DOHH2 (cell line): ENCODE data around the gene STOM.

ENCODE experiments used
- H3F3A ChIP-seq: fragments of 200-600 bp; sonication (generic), shearing (Covaris generic); 2 replicates; pipeline ENCODE4 v1.6.0; 2016; ENCODE audit warnings: antibody characterized with exemption, mild to moderate bottlenecking; ENCODE audit not compliant: control insufficient read depth, insufficient read depth
- H3K27ac ChIP-seq: fragments of 200-600 bp; sonication (generic); 2 replicates; pipeline ENCODE4 v1.5.1; 2014; ENCODE audit warnings: low read depth, mild to moderate bottlenecking, low read length, moderate library complexity
- H3K27me3 ChIP-seq: fragments of 200-600 bp; sonication (generic); 2 replicates; pipeline ENCODE4 v1.6.1; 2014; ENCODE audit warnings: mild to moderate bottlenecking, low read length, mixed read lengths; ENCODE audit not compliant: control insufficient read depth
- H3K36me3 ChIP-seq: fragments of 200-600 bp; sonication (generic); 2 replicates; pipeline ENCODE4 v1.6.1; 2014; ENCODE audit warnings: mild to moderate bottlenecking, low read length, moderate library complexity, mixed read lengths; ENCODE audit not compliant: control insufficient read depth
- H3K4me1 ChIP-seq: fragments of 200-600 bp; sonication (generic); 2 replicates; pipeline ENCODE4 v1.6.1; 2014; ENCODE audit warnings: mild to moderate bottlenecking, low read length, mixed read lengths; ENCODE audit not compliant: control insufficient read depth
- H3K4me2 ChIP-seq: fragments of 200-600 bp; sonication (generic); 2 replicates; pipeline ENCODE4 v1.6.0; 2014; ENCODE audit warnings: mild to moderate bottlenecking, low read length, moderate library complexity
- H3K4me3 ChIP-seq: fragments of 200-600 bp; sonication (generic); 2 replicates; pipeline ENCODE4 v1.5.1; 2014; ENCODE audit warnings: mild to moderate bottlenecking, low read length, mixed read lengths
- H3K79me2 ChIP-seq: fragments of 200-600 bp; sonication (generic); 2 replicates; pipeline ENCODE4 v1.6.1; 2014; ENCODE audit warnings: mild to moderate bottlenecking, low read length, mixed read lengths; ENCODE audit not compliant: control insufficient read depth
- H3K9me2 ChIP-seq: fragments of 200-600 bp; sonication (generic); replicated peaks from 2 replicates; pipeline ENCODE4 v1.6.1; 2014; ENCODE audit warnings: mild to moderate bottlenecking, low read length, mixed read lengths; ENCODE audit not compliant: control insufficient read depth
- H3K9me3 ChIP-seq: fragments of 200-600 bp; sonication (generic); 2 replicates; pipeline ENCODE4 v1.6.1; 2014; ENCODE audit warnings: antibody characterized with exemption, low read length, mixed read lengths; ENCODE audit not compliant: control insufficient read depth, insufficient read depth
- H4K20me1 ChIP-seq: fragments of 200-600 bp; sonication (generic); 2 replicates; pipeline ENCODE4 v1.6.0; 2014; ENCODE audit warnings: low read depth, mild to moderate bottlenecking, antibody characterized with exemption, low read length, moderate library complexity; ENCODE audit not compliant: control insufficient read depth, insufficient read depth
- EZH2phosphoT487 ChIP-seq: fragments of 200-600 bp; sonication (generic); IDR thresholded peaks from 2 replicates; pipeline ENCODE4 v1.6.1; 2017; ENCODE audit warnings: borderline replicate concordance, mild to moderate bottlenecking, antibody characterized with exemption, low read length, moderate library complexity, mixed read lengths
- TF ChIP-seq, protein P1 (sequence below): fragments of 200-600 bp; sonication (generic); IDR thresholded peaks from one replicate; pipeline ENCODE4 v1.5.1; 2014; ENCODE audit warnings: antibody characterized with exemption, mild to moderate bottlenecking, low read depth, low read length; ENCODE audit not compliant: poor library complexity, severe bottlenecking

The STOM gene

DNA sequence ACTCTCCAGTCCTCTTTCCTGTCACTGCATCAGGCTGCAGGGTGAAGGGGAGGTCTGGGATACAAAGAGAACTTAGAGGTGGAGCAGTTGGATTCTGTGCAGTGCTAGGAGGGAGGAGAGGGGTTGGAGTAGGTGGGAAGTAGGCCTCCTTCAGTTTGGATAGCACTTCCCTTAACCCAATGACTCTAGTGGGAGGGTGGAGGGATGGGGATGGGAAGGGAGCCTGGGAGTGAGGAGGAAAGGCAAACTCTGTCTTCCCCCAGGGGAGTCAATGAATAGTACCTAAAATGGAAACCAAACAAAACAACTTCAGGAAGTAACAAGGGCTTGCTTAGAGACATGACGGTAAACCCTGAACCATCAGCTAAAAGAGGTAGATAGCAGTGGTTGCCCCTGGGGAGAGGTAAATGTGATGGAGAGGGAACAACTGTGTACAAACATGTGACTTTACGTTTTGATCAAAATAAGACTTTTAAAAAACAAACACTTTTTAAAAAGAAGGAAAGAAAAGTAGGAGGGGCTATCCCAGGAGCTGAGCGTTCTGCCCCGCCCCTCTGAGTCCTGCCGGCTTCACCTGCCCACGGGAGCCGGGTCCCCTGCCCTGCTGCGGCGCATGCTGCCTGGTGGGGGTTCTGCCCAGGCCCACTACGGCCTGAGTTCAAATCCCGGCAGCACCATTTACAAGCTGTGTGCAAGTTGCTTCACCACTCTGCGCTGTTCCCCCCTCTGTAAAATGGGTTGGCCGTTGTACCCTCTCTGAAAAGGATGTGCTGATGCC lies 71.2 kb downstream of the STOM start:
- no peak for TF ChIP-seq EZH2phosphoT487
- TF ChIP-seq, protein P1, sequence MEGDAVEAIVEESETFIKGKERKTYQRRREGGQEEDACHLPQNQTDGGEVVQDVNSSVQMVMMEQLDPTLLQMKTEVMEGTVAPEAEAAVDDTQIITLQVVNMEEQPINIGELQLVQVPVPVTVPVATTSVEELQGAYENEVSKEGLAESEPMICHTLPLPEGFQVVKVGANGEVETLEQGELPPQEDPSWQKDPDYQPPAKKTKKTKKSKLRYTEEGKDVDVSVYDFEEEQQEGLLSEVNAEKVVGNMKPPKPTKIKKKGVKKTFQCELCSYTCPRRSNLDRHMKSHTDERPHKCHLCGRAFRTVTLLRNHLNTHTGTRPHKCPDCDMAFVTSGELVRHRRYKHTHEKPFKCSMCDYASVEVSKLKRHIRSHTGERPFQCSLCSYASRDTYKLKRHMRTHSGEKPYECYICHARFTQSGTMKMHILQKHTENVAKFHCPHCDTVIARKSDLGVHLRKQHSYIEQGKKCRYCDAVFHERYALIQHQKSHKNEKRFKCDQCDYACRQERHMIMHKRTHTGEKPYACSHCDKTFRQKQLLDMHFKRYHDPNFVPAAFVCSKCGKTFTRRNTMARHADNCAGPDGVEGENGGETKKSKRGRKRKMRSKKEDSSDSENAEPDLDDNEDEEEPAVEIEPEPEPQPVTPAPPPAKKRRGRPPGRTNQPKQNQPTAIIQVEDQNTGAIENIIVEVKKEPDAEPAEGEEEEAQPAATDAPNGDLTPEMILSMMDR: no peak
- H3K79me2 ChIP-seq: no peaks in the 10 kb centered on the region
- H3K36me3 ChIP-seq: no peaks in the 10 kb centered on the region
- H3K27ac ChIP-seq: no peak overlapping the region
- H4K20me1 ChIP-seq: no peaks in the 10 kb centered on the region
- H3K27me3 ChIP-seq: peaks cover 14% of the 10 kb centered on the region
- H3K4me3 ChIP-seq: peak overlapping the region; percentile 70
- no peaks in the 10 kb centered on the region for H3K9me2 ChIP-seq
- H3K4me1 ChIP-seq: peaks cover 15% of the 10 kb centered on the region
- peak overlapping the region; percentile 82 for H3K4me2 ChIP-seq
- H3K9me3 ChIP-seq: no peaks in the 10 kb centered on the region
- H3F3A ChIP-seq: no peaks in the 10 kb centered on the region

DNA sequence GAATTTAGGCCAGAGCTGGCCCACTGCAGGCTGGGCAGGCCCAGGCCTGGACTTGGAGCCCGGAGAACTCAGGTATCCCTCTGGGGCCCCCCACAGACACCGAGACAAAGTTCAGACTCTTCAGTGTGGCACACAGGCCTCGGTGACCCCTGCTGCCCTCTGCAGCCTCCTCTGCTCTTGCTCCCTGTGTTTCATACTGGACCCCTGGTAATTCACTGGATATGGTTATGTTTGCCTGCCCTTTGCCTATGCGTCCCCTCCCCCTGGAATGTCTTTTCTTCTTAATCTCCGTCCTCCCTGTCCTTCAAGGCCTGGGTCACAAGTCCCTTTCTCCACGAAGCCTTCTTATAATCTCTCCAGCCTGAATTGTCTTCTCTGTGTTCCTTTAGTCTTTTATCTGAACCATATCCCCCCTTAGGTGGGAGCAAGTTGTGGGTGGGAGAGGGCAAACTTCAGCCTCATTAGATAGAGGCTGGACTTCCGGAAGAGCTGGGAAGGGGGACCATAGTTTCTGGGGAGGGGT lies 72.0 kb downstream of the STOM start:
- TF ChIP-seq, protein P1: no peak
- no peak for TF ChIP-seq EZH2phosphoT487
- H3K36me3 ChIP-seq: no peaks in the 10 kb centered on the region
- no peak overlapping the region for H3K27ac ChIP-seq
- H3K4me1 ChIP-seq: peaks cover 15% of the 10 kb centered on the region
- no peak overlapping the region for H3K4me2 ChIP-seq
- H4K20me1 ChIP-seq: no peaks in the 10 kb centered on the region
- no peaks in the 10 kb centered on the region for H3K9me3 ChIP-seq
- H3K27me3 ChIP-seq: peaks cover 14% of the 10 kb centered on the region
- no peaks in the 10 kb centered on the region for H3K79me2 ChIP-seq
- H3K9me2 ChIP-seq: no peaks in the 10 kb centered on the region
- H3F3A ChIP-seq: no peaks in the 10 kb centered on the region
- H3K4me3 ChIP-seq: no peak overlapping the region

DNA sequence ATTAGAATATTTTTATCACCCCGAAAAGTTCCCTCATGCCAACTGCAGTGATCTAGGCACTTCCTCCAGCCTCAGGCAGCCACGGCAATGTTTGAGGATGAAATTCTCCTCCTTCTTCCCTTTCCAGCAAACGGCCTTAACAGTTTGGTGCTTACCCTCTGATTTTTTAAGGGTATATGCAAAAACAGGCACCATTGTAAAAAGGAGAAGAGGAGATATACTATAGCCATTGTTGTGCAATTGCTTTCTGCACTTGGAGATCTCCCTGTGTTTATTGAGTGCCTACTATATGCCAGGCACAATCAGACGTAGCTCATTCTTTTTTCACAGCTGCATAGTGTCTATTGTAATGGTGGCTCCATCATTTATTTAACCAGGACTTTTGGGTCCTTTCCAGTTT lies 72.7 kb downstream of the STOM start:
- H3K79me2 ChIP-seq: no peaks in the 10 kb centered on the region
- H3F3A ChIP-seq: no peaks in the 10 kb centered on the region
- H3K4me1 ChIP-seq: peaks cover 15% of the 10 kb centered on the region
- TF ChIP-seq EZH2phosphoT487: no peak
- TF ChIP-seq, protein P1: no peak
- no peaks in the 10 kb centered on the region for H3K9me3 ChIP-seq
- no peaks in the 10 kb centered on the region for H4K20me1 ChIP-seq
- peaks cover 14% of the 10 kb centered on the region for H3K27me3 ChIP-seq
- H3K36me3 ChIP-seq: no peaks in the 10 kb centered on the region
- H3K4me2 ChIP-seq: no peak overlapping the region
- H3K9me2 ChIP-seq: no peaks in the 10 kb centered on the region
- H3K27ac ChIP-seq: no peak overlapping the region
- H3K4me3 ChIP-seq: no peak overlapping the region
